ENCODE data around the gene CMTM2. TPM values are rescaled to one million over a fixed set of nuclear protein-coding genes. Genes with fewer than 3 reads are reported as not detected.

The CMTM2 gene
- total RNA-seq, 2 experiments from 2014 or later = not detected

- H3K9me3 Mint-ChIP-seq = no peaks in the 10 kb centered on the region
- intact Hi-C loops (cut with DNase I, micrococcal nuclease) = no loop called here
- no peaks in the 10 kb centered on the region for H3K27me3 Mint-ChIP-seq
- peaks cover 35% of the 10 kb centered on the region for H3K4me1 Mint-ChIP-seq (ENCODE audit: low read depth)
- ChIA-PET POLR2A (interaction anchor here (1.2 kb wide), 1 partner anchor 22 kb away, joined by 3 read pairs; no protein-coding TSS in a partner anchor), CTCF (interaction anchor here (0.7 to 1.8 kb wide), 5 partner anchors 8 to 66 kb away, joined by 3 to 7 read pairs (median 3); no protein-coding TSS in a partner anchor)
- no peak for TF ChIP-seq CTCF (IDR thresholded peaks at IDR 0.05)
- H3K4me3 Mint-ChIP-seq = no peak overlapping the region
- Histone ChIP-seq H3K27ac (ENCODE audit: low read depth in 1 of 2, low read length in 2 of 2) (no peak overlapping the region), H3K4me1 (ENCODE audit: insufficient read depth, low read length) (peaks cover 13% of the 10 kb centered on the region), H3K27me3 (ENCODE audit: control insufficient read depth in 1 of 2, insufficient read depth in 2 of 2, low read length in 2 of 2) (no peaks in the 10 kb centered on the region), H3K4me3 (ENCODE audit: low read length) (no peak overlapping the region), H3K36me3 (ENCODE audit: insufficient read depth, low read length) (no peaks in the 10 kb centered on the region), H3K9me3 (ENCODE audit: control insufficient read depth in 1 of 2, insufficient read depth in 1 of 2, low read length in 2 of 2) (peaks cover 4 to 10% of the 10 kb centered on the region in 2 experiments)
- DNase-seq (peak in 1 of 14 experiments; percentile 35), ATAC-seq (ENCODE audit: poor library complexity) (no peak)
- peak overlapping the region; percentile 22 for H3K27ac Mint-ChIP-seq
- no peaks in the 10 kb centered on the region for H3K36me3 Mint-ChIP-seq (ENCODE audit: low read depth)
Observed at GRCh38 chr16:66596986-66597848, 18.0 kb downstream of the CMTM2 start.

- no peaks in the 10 kb centered on the region for H3K27me3 ChIP-seq (ENCODE audit: control insufficient read depth in 1 of 2, insufficient read depth in 2 of 2, low read length in 2 of 2)
- DNase-seq = no peak
- H3K36me3 Mint-ChIP-seq (ENCODE audit: low read depth) = no peaks in the 10 kb centered on the region
- ChIA-PET CTCF (interaction anchor here (0.8 to 1.8 kb wide), 4 partner anchors 9 to 51 kb away, joined by 3 to 7 read pairs (median 4); no protein-coding TSS in a partner anchor), POLR2A (interaction anchor here (0.6 to 1.2 kb wide), 4 partner anchors 9 to 46 kb away, joined by 3 to 4 read pairs (median 3); partner anchors contain the start of gene CKLF)
- peaks cover 15% of the 10 kb centered on the region for H3K4me1 ChIP-seq (ENCODE audit: insufficient read depth, low read length)
- peak overlapping the region; percentile 37 for H3K27ac Mint-ChIP-seq
- no peak overlapping the region for H3K4me3 Mint-ChIP-seq
- intact Hi-C loops (cut with DNase I, micrococcal nuclease) = no loop called here
- no peaks in the 10 kb centered on the region for H3K36me3 ChIP-seq (ENCODE audit: insufficient read depth, low read length)
- ATAC-seq (ENCODE audit: poor library complexity) = peak; percentile 57
- TF ChIP-seq CTCF (IDR thresholded peaks at IDR 0.05) = no peak
- no peak overlapping the region for H3K4me3 ChIP-seq (ENCODE audit: low read length)
- peaks cover 40% of the 10 kb centered on the region for H3K4me1 Mint-ChIP-seq (ENCODE audit: low read depth)
- H3K27ac ChIP-seq (ENCODE audit: low read depth in 1 of 2, low read length in 2 of 2) = no peak overlapping the region
- H3K9me3 ChIP-seq (ENCODE audit: control insufficient read depth in 1 of 2, insufficient read depth in 1 of 2, low read length in 2 of 2) = peaks cover 4 to 10% of the 10 kb centered on the region in 2 experiments
- H3K27me3 Mint-ChIP-seq = no peaks in the 10 kb centered on the region
- no peaks in the 10 kb centered on the region for H3K9me3 Mint-ChIP-seq
Observed at GRCh38 chr16:66598111-66598510, 18.8 kb downstream of the CMTM2 start.

GRCh38 chr16:66599726-66600125, 20.5 kb downstream of the CMTM2 start:
- intact Hi-C loops (cut with DNase I, micrococcal nuclease) = no loop called here
- Mint-ChIP-seq H3K9me3 (no peaks in the 10 kb centered on the region), H3K27ac (peak overlapping the region; percentile 34), H3K36me3 (ENCODE audit: low read depth) (peaks cover 10% of the 10 kb centered on the region), H3K4me1 (ENCODE audit: low read depth) (peaks cover 50% of the 10 kb centered on the region), H3K4me3 (no peak overlapping the region), H3K27me3 (no peaks in the 10 kb centered on the region)
- H3K27ac ChIP-seq (ENCODE audit: low read depth in 1 of 2, low read length in 2 of 2) = no peak overlapping the region
- H3K4me3 ChIP-seq (ENCODE audit: low read length) = no peak overlapping the region
- peaks cover 4 to 10% of the 10 kb centered on the region in 2 experiments for H3K9me3 ChIP-seq (ENCODE audit: control insufficient read depth in 1 of 2, insufficient read depth in 1 of 2, low read length in 2 of 2)
- POLR2A ChIA-PET = interaction anchor here (1.1 to 1.5 kb wide), 2 partner anchors 10 to 29 kb away, joined by 4 to 5 read pairs; no protein-coding TSS in a partner anchor
- H3K4me1 ChIP-seq (ENCODE audit: insufficient read depth, low read length) = peaks cover 27% of the 10 kb centered on the region
- no peak for TF ChIP-seq CTCF (IDR thresholded peaks at IDR 0.05)
- H3K36me3 ChIP-seq (ENCODE audit: insufficient read depth, low read length) = no peaks in the 10 kb centered on the region
- CTCF ChIA-PET = interaction anchor here (1.9 to 2.2 kb wide), 2 partner anchors 9 to 10 kb away, joined by 9 to 11 read pairs; no protein-coding TSS in a partner anchor
- no peaks in the 10 kb centered on the region for H3K27me3 ChIP-seq (ENCODE audit: control insufficient read depth in 1 of 2, insufficient read depth in 2 of 2, low read length in 2 of 2)
- peak in 2 of 14 experiments; percentile 23 to 33 for DNase-seq
- no peak for ATAC-seq (ENCODE audit: poor library complexity)

Measured in CD4-positive, alpha-beta T cell (primary cell).